ENCODE measurements around the gene JUP. TPM values are rescaled to one million over a fixed set of nuclear protein-coding genes. Genes with fewer than 3 reads are reported as not detected.

JUP gene
- total and polyA plus RNA-seq, 8 donors = 94.2 to 148 (median 119) TPM

DNA sequence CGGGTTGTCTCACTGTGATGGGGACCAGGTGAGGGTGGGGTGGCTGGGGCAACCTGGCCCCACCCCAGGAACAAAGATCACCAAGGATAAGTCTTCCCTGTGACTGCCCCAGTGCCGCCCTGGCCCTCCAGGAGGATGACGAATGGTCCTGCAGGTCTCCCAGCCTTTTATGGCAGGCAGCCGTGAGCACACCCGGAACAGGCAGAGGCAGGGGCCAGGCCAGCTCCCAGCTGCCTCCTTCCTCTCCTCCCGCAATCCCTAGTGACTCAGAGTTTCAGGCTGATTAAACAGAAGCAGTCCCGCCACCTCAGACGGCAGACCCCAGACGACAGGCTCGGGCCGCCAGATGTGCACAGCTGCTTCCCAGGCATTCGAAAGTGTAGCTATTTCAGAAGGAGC is 13.3 kb downstream of the JUP start:
- no peak overlapping the region for H3K4me3 ChIP-seq
- intact Hi-C loops (cut with DNase I) = no loop called here
- DNase-seq (peak; percentile 51 to 90 (median 79)), ATAC-seq (peak; percentile 63)
- peaks cover 0 to 36% of the 10 kb centered on the region in 2 donors for H3K36me3 ChIP-seq
- peaks cover 37 to 67% of the 10 kb centered on the region in 2 donors for H3K4me1 ChIP-seq
- H3K27ac ChIP-seq = peak overlapping the region; percentile 47 to 79
- H3K9me3 ChIP-seq = no peaks in the 10 kb centered on the region
- TF ChIP-seq, protein P1, sequence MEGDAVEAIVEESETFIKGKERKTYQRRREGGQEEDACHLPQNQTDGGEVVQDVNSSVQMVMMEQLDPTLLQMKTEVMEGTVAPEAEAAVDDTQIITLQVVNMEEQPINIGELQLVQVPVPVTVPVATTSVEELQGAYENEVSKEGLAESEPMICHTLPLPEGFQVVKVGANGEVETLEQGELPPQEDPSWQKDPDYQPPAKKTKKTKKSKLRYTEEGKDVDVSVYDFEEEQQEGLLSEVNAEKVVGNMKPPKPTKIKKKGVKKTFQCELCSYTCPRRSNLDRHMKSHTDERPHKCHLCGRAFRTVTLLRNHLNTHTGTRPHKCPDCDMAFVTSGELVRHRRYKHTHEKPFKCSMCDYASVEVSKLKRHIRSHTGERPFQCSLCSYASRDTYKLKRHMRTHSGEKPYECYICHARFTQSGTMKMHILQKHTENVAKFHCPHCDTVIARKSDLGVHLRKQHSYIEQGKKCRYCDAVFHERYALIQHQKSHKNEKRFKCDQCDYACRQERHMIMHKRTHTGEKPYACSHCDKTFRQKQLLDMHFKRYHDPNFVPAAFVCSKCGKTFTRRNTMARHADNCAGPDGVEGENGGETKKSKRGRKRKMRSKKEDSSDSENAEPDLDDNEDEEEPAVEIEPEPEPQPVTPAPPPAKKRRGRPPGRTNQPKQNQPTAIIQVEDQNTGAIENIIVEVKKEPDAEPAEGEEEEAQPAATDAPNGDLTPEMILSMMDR (IDR thresholded peaks at IDR 0.05) = no peak
- no peaks in the 10 kb centered on the region for H3K27me3 ChIP-seq

DNA sequence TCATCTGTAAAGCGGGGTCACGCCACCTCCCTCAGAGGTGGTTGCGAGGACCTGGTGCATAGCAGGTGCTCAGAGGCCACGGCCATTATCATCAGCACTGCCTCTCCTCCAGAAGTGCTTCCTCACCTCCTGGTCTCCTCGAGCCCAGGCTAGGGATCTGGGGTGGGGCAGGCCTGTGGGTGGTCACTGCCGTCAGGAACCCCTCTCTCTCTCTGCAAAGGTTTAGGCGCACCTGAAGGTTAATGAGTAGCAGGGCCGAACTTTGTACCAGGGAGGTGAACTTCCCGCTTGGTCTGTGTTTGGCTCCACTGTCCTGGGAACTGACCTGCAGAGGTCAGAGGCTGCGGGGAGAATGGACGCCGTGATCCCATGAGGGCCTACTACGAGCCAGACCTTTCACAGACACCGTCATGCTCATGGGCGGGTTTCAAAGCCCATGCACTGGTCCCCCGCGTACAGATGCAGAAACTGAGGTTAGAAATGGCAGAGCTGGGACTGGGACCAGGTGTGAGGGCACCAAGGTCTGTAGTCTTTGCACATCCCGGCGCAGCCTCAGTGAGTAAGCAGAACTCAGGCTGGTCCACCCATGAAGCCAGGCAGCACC is 13.8 kb downstream of the JUP start:
- intact Hi-C loops (cut with DNase I) = no loop called here
- peaks cover 32 to 62% of the 10 kb centered on the region in 2 donors for H3K4me1 ChIP-seq
- DNase-seq = peak in 1 of 4 donors; percentile 38
- TF ChIP-seq, protein P1 (IDR thresholded peaks at IDR 0.05) = no peak
- no peak for ATAC-seq
- peaks cover 0 to 41% of the 10 kb centered on the region in 2 donors for H3K36me3 ChIP-seq
- H3K27ac ChIP-seq = peak overlapping the region; percentile 47 to 79
- no peak overlapping the region for H3K4me3 ChIP-seq
- H3K9me3 ChIP-seq = no peaks in the 10 kb centered on the region
- H3K27me3 ChIP-seq = no peaks in the 10 kb centered on the region

DNA sequence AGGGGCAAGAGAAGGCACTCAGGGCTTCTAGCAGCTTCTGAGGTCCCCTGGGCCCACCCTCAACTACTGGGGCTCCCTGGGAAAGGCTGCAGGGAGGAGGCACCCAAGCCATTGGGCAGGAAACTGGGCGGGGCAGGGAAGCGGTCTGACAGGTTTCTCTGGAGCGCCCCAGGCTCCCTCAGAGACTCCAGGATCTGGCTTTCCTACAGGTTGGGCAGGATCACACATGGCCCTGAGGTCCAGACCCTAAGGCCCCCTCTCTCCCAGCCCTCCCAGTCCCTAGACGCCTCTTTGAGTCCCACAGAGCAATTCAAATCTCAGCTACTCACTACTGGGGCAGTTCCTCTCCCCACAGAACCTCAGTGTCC is 14.3 kb downstream of the JUP start:
- peaks cover 28 to 57% of the 10 kb centered on the region in 2 donors for H3K4me1 ChIP-seq
- no peaks in the 10 kb centered on the region for H3K27me3 ChIP-seq
- no peaks in the 10 kb centered on the region for H3K9me3 ChIP-seq
- peak in 3 of 4 donors; percentile 69 to 87 (median 77) for DNase-seq
- intact Hi-C loops (cut with DNase I) = no loop called here
- peak; percentile 85 for ATAC-seq
- TF ChIP-seq, protein P1 (IDR thresholded peaks at IDR 0.05) = no peak
- no peak overlapping the region for H3K4me3 ChIP-seq
- H3K27ac ChIP-seq = peak overlapping the region; percentile 47 to 79
- H3K36me3 ChIP-seq = peaks cover 0 to 46% of the 10 kb centered on the region in 2 donors

DNA sequence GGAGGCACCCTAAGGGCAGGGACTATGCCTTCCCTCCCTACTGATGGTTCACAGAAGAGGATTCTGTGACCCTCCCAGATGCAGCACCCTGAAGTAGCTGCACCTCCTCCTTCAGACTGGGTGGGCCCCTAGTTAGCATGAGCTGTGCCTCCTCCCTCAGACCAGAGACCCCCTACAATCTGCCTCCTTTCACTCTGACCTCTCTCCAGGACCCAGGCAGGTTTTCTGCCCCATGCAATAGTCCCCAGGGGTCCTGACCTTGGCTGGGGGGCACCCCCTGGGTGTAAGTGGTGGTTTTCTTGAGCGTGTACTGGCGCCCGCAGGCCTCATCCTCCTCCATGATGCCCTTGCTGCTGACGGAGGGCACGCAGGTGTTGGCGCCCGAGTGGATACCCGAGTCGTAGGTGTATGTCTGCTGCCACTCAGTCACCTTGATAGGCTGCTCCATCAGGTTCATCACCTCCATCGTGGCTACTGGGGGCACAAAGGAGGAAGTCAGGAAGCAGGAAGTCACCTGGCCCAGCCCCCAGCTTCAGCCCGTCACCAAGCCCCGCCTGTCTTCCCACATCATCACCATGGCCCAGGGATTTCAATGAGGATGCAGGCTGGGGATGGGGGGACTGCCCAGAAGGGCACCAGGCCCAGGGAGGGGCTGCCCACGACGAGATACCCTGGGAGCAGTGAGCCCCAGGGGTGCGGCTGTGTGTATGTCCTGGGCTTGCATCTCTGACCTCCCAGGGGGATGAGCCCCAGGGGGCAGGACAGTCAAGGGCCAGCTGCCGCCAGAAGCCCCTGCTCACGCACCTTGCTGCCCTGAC is 14.9 kb downstream of the JUP start:
- intact Hi-C loops (cut with DNase I) = no loop called here
- no peak overlapping the region for H3K4me3 ChIP-seq
- peaks cover 0 to 52% of the 10 kb centered on the region in 2 donors for H3K36me3 ChIP-seq
- peaks cover 24 to 51% of the 10 kb centered on the region in 2 donors for H3K4me1 ChIP-seq
- H3K27ac ChIP-seq = peak overlapping the region in 1 of 2 donors; percentile 79
- H3K27me3 ChIP-seq = no peaks in the 10 kb centered on the region
- no peaks in the 10 kb centered on the region for H3K9me3 ChIP-seq
- ATAC-seq (no peak), DNase-seq (peak in 1 of 4 donors; percentile 19)
- TF ChIP-seq, protein P1 (IDR thresholded peaks at IDR 0.05) = no peak

DNA sequence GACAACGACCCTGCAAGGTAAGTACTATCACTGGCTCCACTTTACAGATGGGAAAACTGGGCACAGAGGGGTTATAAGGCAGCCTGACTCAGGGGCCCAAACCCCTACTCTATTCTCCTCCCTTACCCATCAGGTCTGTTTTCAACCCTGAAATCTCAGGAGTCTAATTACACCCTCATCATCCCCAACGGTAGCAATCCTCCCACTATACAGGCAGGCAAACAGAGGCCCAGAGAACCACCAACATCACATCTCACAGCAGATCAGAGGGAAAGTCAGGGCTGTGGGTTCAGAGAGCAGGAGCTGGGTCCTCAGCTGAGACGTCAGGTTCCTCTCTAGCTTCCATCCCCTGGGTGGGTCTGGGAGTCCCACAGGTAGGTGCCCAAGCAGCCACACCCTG is 16.5 kb downstream of the JUP start:
- TF ChIP-seq, protein P1 (IDR thresholded peaks at IDR 0.05) = no peak
- Histone ChIP-seq H3K36me3 (peaks cover 0 to 68% of the 10 kb centered on the region in 2 donors), H3K27ac (no peak overlapping the region), H3K4me3 (no peak overlapping the region), H3K4me1 (peaks cover 16 to 35% of the 10 kb centered on the region in 2 donors), H3K27me3 (no peaks in the 10 kb centered on the region), H3K9me3 (no peaks in the 10 kb centered on the region)
- intact Hi-C loops (cut with DNase I) = no loop called here
- DNase-seq (no peak), ATAC-seq (no peak)

Measured in left lung (tissue), 10 donors.